Activated effector memory CD4-positive, alpha-beta T cell treated with anti-CD3 and anti-CD28 coated beads, Interleukin-2, amount 50 U/mL, for 16 hours (primary cell): ENCODE measurements around the gene CDC7.

Source experiments
- DNase-seq: peaks from one replicate; pipeline ENCODE4 v3.0.0-alpha.2; 2020

Gene CDC7

GRCh38 chr1:91550961-91551360, 50.3 kb downstream of the CDC7 start:
- no peak for DNase-seq

GRCh38 chr1:91552091-91552490, 51.4 kb downstream of the CDC7 start:
- no peak for DNase-seq

GRCh38 chr1:91552596-91552995, 51.9 kb downstream of the CDC7 start:
- no peak for DNase-seq

- no peak for DNase-seq
These were observed 52.5 kb downstream of the CDC7 start for GRCh38 chr1:91553177-91553591.

- no peak for DNase-seq
These were observed 54.6 kb downstream of the CDC7 start for GRCh38 chr1:91555074-91555730.

GRCh38 chr1:91555821-91556531, 55.3 kb downstream of the CDC7 start:
- peak; percentile 83 for DNase-seq

GRCh38 chr1:91556556-91556955, 55.9 kb downstream of the CDC7 start:
- DNase-seq: no peak

GRCh38 chr1:91557039-91557690, 56.5 kb downstream of the CDC7 start:
- DNase-seq: no peak

- no peak for DNase-seq
These were observed 57.2 kb downstream of the CDC7 start for GRCh38 chr1:91557826-91558225.

GRCh38 chr1:91559046-91559750, 58.5 kb downstream of the CDC7 start:
- DNase-seq: no peak

- no peak for DNase-seq
These were observed 59.4 kb downstream of the CDC7 start for GRCh38 chr1:91559838-91560565.

GRCh38 chr1:91564888-91565701, 64.4 kb downstream of the CDC7 start:
- DNase-seq: no peak

- DNase-seq: no peak
These were observed 66.9 kb downstream of the CDC7 start for GRCh38 chr1:91567583-91567982.

GRCh38 chr1:91568261-91568660, 67.6 kb downstream of the CDC7 start:
- DNase-seq: no peak

GRCh38 chr1:91569411-91570119, 68.9 kb downstream of the CDC7 start:
- no peak for DNase-seq

- no peak for DNase-seq
These were observed 69.4 kb downstream of the CDC7 start for GRCh38 chr1:91570120-91570448.

- no peak for DNase-seq
These were observed 71.4 kb downstream of the CDC7 start for GRCh38 chr1:91572044-91572443.
